GOT3 (cell line): Measurements from ENCODE around the gene DCTN3.
"Not testable (repeated sequence)": the region's sequence is repeated elsewhere in the genome, so short reads cannot be mapped to it uniquely, and the experiment has no call there.

Experiments
- DNase-seq: peaks from one replicate; lab custom pipeline; 2025; ENCODE audit warnings: mixed read lengths; lab: John Stamatoyannopoulos, UW

Gene DCTN3

GRCh38 chr9:34647084-34647403, 26.7 kb upstream of the DCTN3 start:
- no peak for DNase-seq

GRCh38 chr9:34646211-34647083, 26.2 kb upstream of the DCTN3 start, which contains the start of gene GALT:
TSS of gene GALT (plus strand) at chr9:34646675. CDS start at chr9:34646705, 30 bp downstream.
- DNase-seq, result peak; percentile 41

- DNase-seq, result no peak
These were observed 24.5 kb upstream of the DCTN3 start for GRCh38 chr9:34644766-34645314.

- DNase-seq, result no peak
These were observed 22.4 kb upstream of the DCTN3 start for GRCh38 chr9:34642679-34643078.

GRCh38 chr9:34639322-34639721, 19.0 kb upstream of the DCTN3 start:
- DNase-seq, result not testable (repeated sequence)

GRCh38 chr9:34638138-34638445, 17.8 kb upstream of the DCTN3 start:
- DNase-seq, result no peak

GRCh38 chr9:34637356-34638137, 17.3 kb upstream of the DCTN3 start, which contains the start of gene SIGMAR1:
TSS of gene SIGMAR1 (minus strand) at chr9:34637787. CDS start at chr9:34637697, 90 bp downstream.
- peak; percentile 25 for DNase-seq

GRCh38 chr9:34636791-34637355, 16.6 kb upstream of the DCTN3 start:
- no peak for DNase-seq

- no peak for DNase-seq
These were observed 15.3 kb upstream of the DCTN3 start for GRCh38 chr9:34635556-34635955.

- DNase-seq, result no peak
These were observed 14.4 kb upstream of the DCTN3 start for GRCh38 chr9:34634551-34635248.

- DNase-seq, result peak; percentile 5
These were observed 13.7 kb upstream of the DCTN3 start for GRCh38 chr9:34633851-34634550.

GRCh38 chr9:34633166-34633565, 12.9 kb upstream of the DCTN3 start:
- no peak for DNase-seq

- DNase-seq, result no peak
These were observed 10.3 kb upstream of the DCTN3 start for GRCh38 chr9:34630402-34631154.

GRCh38 chr9:34629491-34629808, 9.2 kb upstream of the DCTN3 start:
- DNase-seq, result no peak

- no peak for DNase-seq
These were observed 8.6 kb upstream of the DCTN3 start, which contains the start of gene ARID3C for GRCh38 chr9:34628656-34629490. TSS of gene ARID3C (minus strand) at chr9:34629066. CDS start at chr9:34628014, 1,052 bp downstream.

- no peak for DNase-seq
These were observed 7.7 kb upstream of the DCTN3 start for GRCh38 chr9:34627716-34628655.

- DNase-seq, result no peak
These were observed 4.8 kb upstream of the DCTN3 start for GRCh38 chr9:34625186-34625486.

GRCh38 chr9:34624475-34625185, 4.3 kb upstream of the DCTN3 start:
- no peak for DNase-seq
